Measurements from ENCODE around the gene SLC35F1.

The SLC35F1 gene

GRCh38 chr6:118206221-118206620 is 299.2 kb downstream of the SLC35F1 start:
- DNase-seq: no peak

DNA sequence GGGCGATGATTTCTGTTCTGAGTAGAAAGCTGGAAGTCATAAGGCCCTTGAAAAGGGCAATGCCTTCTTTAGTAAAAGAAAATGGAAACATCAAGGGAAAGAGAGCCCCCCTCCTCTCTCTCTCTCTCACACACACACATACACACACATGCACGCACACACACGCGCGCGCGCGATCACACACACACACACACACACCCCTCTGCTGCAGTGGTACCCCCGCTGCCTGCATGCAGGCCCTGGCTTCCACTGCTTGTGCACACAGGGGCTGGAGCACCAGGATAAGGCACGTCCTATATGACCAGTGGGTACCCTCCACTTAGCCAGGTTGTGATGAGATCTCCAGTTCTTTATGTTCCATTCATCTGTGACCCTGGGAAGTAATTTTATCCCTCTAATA is 300.9 kb downstream of the SLC35F1 start:
- DNase-seq: no peak

GRCh38 chr6:118212451-118213173 is 305.5 kb downstream of the SLC35F1 start:
- no peak for DNase-seq

GRCh38 chr6:118215269-118215668 is 308.2 kb downstream of the SLC35F1 start:
- DNase-seq: no peak

DNA sequence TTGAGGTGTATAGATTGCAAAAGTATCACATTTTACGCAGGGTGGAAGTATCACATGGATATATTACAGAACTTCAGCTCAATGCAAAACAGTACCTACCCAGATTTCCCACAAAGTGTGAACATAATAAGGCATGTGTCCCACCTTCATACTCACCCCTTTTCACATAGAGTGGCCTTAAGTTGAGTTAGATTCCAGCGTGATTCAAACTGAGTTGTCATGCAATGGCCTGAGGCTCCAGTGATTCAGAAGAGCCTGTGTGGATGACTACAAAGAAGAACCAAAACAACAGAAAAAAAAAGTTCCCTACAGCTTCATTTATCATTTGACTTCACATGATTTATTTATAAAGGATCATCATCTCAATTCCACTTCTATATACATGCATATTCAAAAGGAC is 309.7 kb downstream of the SLC35F1 start:
- DNase-seq: no peak

- DNase-seq: no peak
Measured at GRCh38 chr6:118218156-118218555, 311.1 kb downstream of the SLC35F1 start.

- no peak for DNase-seq
Measured at GRCh38 chr6:118220429-118221128, 313.5 kb downstream of the SLC35F1 start.

- no peak for DNase-seq
Measured at GRCh38 chr6:118223316-118223715, 316.3 kb downstream of the SLC35F1 start.

DNA sequence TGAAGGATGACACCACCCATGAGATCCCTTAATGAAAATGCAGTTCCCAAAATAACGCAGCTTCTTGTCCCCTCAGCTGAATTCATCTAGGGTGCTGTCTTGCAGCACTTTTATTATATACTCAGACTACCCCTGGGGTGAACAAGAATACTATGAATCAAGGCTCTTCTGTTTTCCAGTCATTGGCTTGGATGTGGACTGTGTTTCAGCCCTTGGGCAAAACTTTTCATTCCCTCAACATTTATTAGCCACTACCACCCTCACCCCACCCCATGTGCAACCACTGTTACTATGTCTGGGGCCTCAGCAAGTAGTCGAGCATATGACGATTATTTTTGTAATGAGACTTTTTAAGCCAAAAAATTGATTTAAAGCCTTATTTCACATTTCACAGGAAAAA is 321.8 kb downstream of the SLC35F1 start:
- no peak for DNase-seq

GRCh38 chr6:118240878-118241528 is 333.9 kb downstream of the SLC35F1 start:
- DNase-seq: no peak

GRCh38 chr6:118246406-118246805 is 339.3 kb downstream of the SLC35F1 start:
- no peak for DNase-seq

DNA sequence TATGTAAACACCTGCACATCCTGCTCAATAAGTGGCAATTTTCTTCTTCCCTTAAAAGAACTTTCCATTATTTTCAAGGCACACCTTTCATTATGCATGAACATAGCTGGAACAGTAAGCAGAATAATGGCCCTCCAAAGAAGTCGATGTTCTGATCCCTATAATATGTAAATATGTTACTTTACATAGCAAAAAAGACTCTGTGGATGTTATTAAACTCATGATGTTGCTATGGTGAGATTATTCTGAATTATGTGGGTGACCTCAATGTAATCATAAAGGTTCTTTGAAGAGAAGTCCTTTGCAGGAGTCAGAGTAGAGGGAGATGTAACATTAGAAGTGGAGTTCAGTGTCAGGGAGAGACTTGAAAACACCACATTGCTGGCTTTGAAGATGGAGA is 341.1 kb downstream of the SLC35F1 start:
- no peak for DNase-seq

GRCh38 chr6:118249680-118250079 is 342.6 kb downstream of the SLC35F1 start:
- DNase-seq: peak in 1 of 2 experiments; percentile 36

GRCh38 chr6:118252474-118252873 is 345.4 kb downstream of the SLC35F1 start:
- no peak for DNase-seq

GRCh38 chr6:118253741-118254140 is 346.7 kb downstream of the SLC35F1 start:
- no peak for DNase-seq

DNA sequence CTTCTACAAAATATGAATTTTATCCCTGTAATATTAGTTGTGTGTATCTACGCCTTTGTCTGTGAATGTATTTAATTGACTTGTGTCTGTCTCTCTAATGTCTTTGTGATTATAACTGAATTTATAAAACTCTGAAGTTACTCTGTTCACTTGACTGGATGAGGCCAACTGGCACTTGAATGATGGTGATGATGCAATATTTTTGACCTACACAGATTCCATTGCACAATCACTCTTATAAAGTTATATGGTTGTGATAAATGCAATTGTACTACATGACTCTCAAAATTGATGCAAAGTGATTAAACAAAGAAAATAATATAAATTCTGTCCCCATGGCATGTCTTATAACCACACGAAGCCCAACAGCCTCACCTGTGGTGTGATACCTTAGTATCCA is 353.8 kb downstream of the SLC35F1 start:
- DNase-seq: no peak

DNA sequence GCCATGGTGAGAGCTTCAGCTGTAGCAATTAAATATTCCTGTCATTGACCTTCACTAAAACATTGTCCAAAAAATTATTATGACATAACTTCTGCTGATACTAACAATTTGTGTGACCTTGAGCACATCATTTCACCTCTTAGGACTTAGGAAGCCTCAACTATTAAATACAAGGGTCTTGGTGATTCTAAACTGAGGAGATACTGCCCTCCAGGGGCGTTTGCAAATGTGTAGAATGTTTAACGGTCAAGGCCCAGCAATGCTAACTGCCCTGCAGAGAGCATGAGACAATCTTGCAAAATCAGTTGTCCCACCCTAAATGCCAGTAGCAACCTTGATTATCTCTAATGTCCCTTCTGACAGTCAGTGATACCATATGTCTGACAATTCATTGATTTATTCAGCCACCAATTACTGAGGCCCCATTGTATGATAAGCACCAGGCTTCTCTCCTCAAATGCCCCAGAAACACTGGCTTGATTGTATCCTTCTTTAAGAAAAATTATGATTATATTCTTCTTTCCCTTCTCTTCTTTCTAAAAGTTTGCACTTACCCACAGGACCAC is 356.9 kb downstream of the SLC35F1 start:
- peak in 1 of 2 experiments; percentile 8 for DNase-seq

DNA sequence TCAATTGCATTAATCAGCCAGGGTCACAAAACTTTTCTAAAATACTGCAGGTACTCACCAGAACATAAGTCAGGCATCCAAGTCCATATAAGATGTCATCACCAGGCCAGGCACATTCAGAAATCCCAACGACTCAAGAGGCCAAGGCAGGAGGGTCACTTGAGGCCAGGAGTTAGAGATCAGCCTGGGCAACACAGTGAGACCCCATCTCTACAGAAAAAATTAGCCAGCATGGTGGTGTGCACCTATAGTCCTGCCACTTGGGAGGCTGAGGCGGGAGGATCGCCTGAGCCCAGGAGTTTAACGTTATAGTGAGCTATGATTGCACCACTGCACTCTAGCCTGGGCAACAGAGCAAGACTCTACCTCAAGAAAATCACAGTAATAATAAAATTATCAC is 362.6 kb downstream of the SLC35F1 start:
- DNase-seq: no peak

DNA sequence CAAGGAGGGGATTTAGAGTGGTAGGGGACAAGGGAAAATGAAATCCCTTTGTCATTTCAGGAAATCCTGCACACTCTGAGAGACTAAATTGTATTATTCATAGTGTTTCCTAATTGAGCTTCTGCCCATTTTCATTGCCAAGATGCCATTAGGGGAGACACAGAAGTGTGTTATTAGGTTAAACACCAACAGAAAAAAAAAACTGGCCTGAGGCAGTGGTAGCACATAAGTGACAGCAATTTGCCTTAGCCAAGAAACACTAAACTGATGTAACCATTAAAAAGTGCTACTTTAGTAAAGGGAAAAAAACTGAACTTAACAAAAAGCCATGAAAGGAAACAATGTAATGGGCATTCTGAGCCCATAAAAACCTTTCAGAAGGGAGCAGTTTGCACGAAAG is 370.6 kb downstream of the SLC35F1 start:
- no peak for DNase-seq

- DNase-seq: no peak
Measured at GRCh38 chr6:118280210-118280609, 373.1 kb downstream of the SLC35F1 start.

GRCh38 chr6:118281291-118281690 is 374.2 kb downstream of the SLC35F1 start:
- no peak for DNase-seq

- peak; percentile 56 to 75 for DNase-seq
Measured at GRCh38 chr6:118283766-118284165, 376.7 kb downstream of the SLC35F1 start.

GRCh38 chr6:118284736-118285360 is 377.8 kb downstream of the SLC35F1 start:
- peak in 1 of 2 experiments; percentile 10 for DNase-seq

Measured in SHP77 (cell line).